Tibial nerve (tissue), 4 donors: ENCODE results near the gene TMED1.

Experiments
- EP300 ChIP-seq, 2 donors: sonication (generic); formaldehyde crosslinking; IDR thresholded peaks; one replicate each; pipeline ENCODE4 v1.6.1; 2017; ENCODE audit warnings: antibody characterized with exemption in 2 of 2, mild to moderate bottlenecking in 1 of 2
- POLR2A ChIP-seq, 2 donors: fragments of 450-650 bp; IDR thresholded peaks; one replicate each; pipeline ENCODE4 v1.6.1; 2017; ENCODE audit warnings: antibody characterized with exemption in 2 of 2, mild to moderate bottlenecking in 2 of 2, moderate library complexity in 2 of 2
- TF ChIP-seq, protein P1 (sequence below), 5 experiments: fragments of 200-600 bp in 3 of 5; fragments of 450-650 bp in 2 of 5; sonication (generic) in 3 of 5; IDR thresholded peaks; one replicate each; pipeline ENCODE4 v1.5.1; 2016 to 2019; ENCODE audit warnings: antibody characterized with exemption in 5 of 5, mild to moderate bottlenecking in 3 of 5, moderate library complexity in 2 of 5

DNA sequence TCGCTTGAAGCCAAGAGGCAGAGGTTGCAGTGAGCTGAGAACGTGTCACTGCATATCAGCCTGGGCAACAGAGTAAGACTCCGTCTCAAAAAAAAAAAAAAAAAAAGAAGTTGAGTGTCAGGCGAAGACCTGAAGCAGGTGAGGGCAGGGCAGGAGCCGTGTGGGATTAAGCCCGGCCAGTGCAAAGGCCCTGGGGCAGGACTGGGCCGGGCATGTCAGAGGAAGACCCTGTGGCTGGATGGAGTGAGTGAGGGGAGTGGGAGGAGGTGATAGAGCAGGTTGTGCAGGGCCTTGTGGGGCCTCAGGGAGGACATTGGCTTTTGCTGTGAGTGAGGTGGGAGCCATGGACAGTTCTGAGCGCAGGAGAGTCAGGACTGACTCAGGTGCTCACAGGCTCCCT is 47.9 kb downstream of the TMED1 start:
- TF ChIP-seq, protein P1, sequence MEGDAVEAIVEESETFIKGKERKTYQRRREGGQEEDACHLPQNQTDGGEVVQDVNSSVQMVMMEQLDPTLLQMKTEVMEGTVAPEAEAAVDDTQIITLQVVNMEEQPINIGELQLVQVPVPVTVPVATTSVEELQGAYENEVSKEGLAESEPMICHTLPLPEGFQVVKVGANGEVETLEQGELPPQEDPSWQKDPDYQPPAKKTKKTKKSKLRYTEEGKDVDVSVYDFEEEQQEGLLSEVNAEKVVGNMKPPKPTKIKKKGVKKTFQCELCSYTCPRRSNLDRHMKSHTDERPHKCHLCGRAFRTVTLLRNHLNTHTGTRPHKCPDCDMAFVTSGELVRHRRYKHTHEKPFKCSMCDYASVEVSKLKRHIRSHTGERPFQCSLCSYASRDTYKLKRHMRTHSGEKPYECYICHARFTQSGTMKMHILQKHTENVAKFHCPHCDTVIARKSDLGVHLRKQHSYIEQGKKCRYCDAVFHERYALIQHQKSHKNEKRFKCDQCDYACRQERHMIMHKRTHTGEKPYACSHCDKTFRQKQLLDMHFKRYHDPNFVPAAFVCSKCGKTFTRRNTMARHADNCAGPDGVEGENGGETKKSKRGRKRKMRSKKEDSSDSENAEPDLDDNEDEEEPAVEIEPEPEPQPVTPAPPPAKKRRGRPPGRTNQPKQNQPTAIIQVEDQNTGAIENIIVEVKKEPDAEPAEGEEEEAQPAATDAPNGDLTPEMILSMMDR (IDR thresholded peaks at IDR 0.05): no peak
- TF ChIP-seq POLR2A (IDR thresholded peaks at IDR 0.05) (no peak), EP300 (IDR thresholded peaks at IDR 0.05) (no peak)
